Rectal smooth muscle tissue (tissue), 1 donor: Measurements from ENCODE around the gene PSD4.

Source experiments
- H3K27ac ChIP-seq: one replicate; pipeline ENCODE4 v1.7.0; 2013; ENCODE audit warnings: low read depth, low read length, inconsistent platforms
- H3K27me3 ChIP-seq: one replicate; pipeline ENCODE4 v1.7.0; 2013; ENCODE audit warnings: low read length; ENCODE audit not compliant: control insufficient read depth, insufficient read depth
- H3K36me3 ChIP-seq: one replicate; pipeline ENCODE4 v1.7.0; 2013; ENCODE audit warnings: low read length; ENCODE audit not compliant: control insufficient read depth, insufficient read depth
- H3K4me1 ChIP-seq: one replicate; pipeline ENCODE4 v1.7.0; 2013; ENCODE audit warnings: low read length; ENCODE audit not compliant: control insufficient read depth, insufficient read depth
- H3K4me3 ChIP-seq: one replicate; pipeline ENCODE4 v1.7.0; 2013; ENCODE audit warnings: low read length
- H3K9ac ChIP-seq: one replicate; pipeline ENCODE4 v1.7.0; 2013; ENCODE audit warnings: low read length

Gene PSD4

GRCh38 chr2:113187771-113188170 lies 14.0 kb downstream of the PSD4 start:
- Histone ChIP-seq H3K9ac (no peak overlapping the region), H3K36me3 (no peaks in the 10 kb centered on the region), H3K27ac (no peak overlapping the region), H3K27me3 (no peaks in the 10 kb centered on the region), H3K4me1 (no peaks in the 10 kb centered on the region), H3K4me3 (no peak overlapping the region)

DNA sequence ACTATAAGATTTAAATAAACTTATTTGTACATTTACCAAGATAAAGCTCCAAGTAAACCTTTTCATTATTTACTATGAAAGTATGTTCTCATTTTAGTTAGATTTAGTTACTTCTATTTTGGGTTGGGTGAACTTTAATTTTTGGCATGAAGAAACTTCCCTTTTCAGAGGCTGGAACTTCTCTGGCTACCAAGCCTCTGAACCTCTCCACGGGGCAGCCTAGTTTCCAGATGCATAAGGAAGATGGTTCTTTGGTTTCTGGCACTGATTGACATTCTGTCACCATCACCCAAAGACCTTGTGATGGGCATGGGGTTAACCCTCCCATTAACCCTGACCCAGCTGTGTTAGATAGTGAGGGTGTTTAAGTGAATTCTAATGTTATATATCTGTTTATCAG lies 17.1 kb downstream of the PSD4 start:
- Histone ChIP-seq H3K27me3 (no peaks in the 10 kb centered on the region), H3K36me3 (no peaks in the 10 kb centered on the region), H3K9ac (no peak overlapping the region), H3K27ac (no peak overlapping the region), H3K4me3 (no peak overlapping the region), H3K4me1 (no peaks in the 10 kb centered on the region)

GRCh38 chr2:113192459-113193100 lies 18.8 kb downstream of the PSD4 start:
- H3K4me3 ChIP-seq = no peak overlapping the region
- no peak overlapping the region for H3K9ac ChIP-seq
- H3K27me3 ChIP-seq = no peaks in the 10 kb centered on the region
- peaks cover 5% of the 10 kb centered on the region for H3K36me3 ChIP-seq
- H3K27ac ChIP-seq = no peak overlapping the region
- H3K4me1 ChIP-seq = no peaks in the 10 kb centered on the region

GRCh38 chr2:113195923-113196501 lies 22.2 kb downstream of the PSD4 start:
- Histone ChIP-seq H3K4me3 (no peak overlapping the region), H3K9ac (no peak overlapping the region), H3K27ac (no peak overlapping the region), H3K36me3 (peaks cover 12% of the 10 kb centered on the region), H3K27me3 (no peaks in the 10 kb centered on the region), H3K4me1 (no peaks in the 10 kb centered on the region)

DNA sequence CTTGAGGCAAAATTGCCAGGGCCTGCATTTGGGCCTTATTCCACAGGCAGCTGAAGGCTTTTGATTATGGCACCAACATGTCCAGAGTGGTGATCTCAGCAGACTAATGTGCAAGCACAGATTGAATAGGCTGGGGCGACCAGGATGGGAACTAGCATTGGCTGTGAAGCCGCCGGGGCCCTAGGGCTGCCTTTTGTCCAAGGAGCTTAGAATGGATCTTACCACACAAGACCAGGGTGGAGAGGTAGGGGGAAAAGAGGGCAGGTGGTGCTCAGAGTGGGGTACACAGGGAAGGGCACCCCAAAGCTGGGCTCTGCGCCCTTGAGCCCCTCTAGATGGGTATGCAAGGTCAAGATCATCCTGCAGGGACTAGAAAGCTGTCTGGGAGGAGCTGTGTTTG lies 23.1 kb downstream of the PSD4 start:
- H3K27me3 ChIP-seq = no peaks in the 10 kb centered on the region
- H3K27ac ChIP-seq = no peak overlapping the region
- H3K9ac ChIP-seq = no peak overlapping the region
- no peak overlapping the region for H3K4me3 ChIP-seq
- H3K36me3 ChIP-seq = peaks cover 12% of the 10 kb centered on the region
- no peaks in the 10 kb centered on the region for H3K4me1 ChIP-seq

DNA sequence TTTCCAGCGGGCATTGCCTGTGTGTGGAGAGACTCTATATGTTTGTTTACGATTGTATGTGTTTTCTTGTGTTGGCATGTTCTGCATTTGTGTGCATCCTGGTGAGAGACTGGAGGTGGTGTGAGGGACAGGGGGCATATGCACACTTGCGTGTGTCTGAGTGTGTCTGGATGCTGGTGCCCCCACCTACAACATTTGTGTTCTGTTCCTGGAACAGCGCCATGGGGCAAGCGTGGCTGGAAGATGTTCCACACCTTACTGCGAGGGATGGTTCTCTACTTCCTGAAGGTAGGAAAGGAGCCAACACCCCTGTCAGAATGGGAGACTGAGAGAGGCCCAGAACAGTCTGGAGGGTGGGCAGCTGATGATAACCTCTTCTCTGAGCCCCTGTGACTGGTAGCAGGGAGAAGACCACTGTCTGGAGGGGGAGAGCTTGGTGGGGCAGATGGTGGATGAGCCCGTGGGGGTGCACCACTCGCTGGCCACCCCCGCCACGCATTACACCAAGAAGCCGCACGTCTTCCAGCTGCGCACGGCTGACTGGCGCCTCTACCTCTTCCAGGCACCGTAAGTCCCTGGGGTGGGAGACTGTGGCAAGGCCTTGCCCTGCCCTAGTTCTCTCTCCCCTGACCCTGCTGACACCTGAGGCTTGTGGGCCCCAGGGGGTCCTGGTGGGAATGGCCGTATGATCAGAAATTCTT lies 23.7 kb downstream of the PSD4 start:
- H3K36me3 ChIP-seq = peaks cover 12% of the 10 kb centered on the region
- H3K9ac ChIP-seq = no peak overlapping the region
- H3K4me1 ChIP-seq = no peaks in the 10 kb centered on the region
- no peak overlapping the region for H3K4me3 ChIP-seq
- no peaks in the 10 kb centered on the region for H3K27me3 ChIP-seq
- H3K27ac ChIP-seq = no peak overlapping the region

- no peak overlapping the region for H3K27ac ChIP-seq
- H3K4me1 ChIP-seq = no peaks in the 10 kb centered on the region
- peak overlapping the region; percentile 24 for H3K9ac ChIP-seq
- peak overlapping the region; percentile 71 for H3K4me3 ChIP-seq
- peaks cover 12% of the 10 kb centered on the region for H3K36me3 ChIP-seq
- H3K27me3 ChIP-seq = no peaks in the 10 kb centered on the region
Measured at GRCh38 chr2:113198048-113198789, 24.4 kb downstream of the PSD4 start.

DNA sequence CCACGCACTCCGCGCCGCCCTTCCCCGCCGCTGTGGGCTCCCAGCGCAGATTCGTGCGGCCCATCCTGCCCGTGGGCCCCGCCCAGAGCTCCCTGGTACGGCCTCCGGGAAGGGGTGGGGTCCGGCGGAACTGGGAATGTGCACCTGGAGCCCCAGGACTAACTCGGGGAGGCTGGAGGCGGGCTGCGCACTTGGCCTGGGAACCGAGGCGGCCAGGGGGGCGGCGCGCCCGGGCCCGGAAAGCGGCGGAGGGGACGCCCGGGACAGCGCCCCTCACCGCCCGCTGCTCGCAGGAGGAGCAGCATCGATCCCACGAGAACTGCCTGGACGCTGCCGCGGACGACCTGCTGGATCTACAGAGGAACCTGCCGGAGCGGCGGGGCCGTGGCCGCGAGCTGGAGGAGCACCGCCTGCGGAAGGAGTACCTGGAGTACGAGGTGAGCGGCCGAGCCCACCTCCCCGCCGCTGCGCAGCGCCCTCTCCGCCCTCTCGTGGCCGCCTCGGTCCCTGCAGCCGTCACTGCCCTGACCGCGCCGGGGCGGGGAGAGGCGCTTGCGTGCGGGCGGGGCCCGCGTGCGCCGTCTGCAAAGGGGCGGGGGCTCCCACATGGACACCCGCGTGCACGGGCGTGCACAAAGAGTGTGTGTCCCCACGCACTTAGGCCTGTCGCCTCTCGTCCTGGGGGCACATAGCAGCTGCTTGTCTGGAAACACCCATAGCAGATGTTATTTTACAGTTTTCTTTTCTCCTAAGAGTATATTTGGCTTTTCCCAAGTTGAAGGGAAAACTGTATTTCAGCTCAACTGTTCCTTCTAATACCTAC lies 25.2 kb downstream of the PSD4 start:
- Histone ChIP-seq H3K9ac (peak overlapping the region; percentile 24), H3K4me3 (peak overlapping the region; percentile 71), H3K27me3 (no peaks in the 10 kb centered on the region), H3K4me1 (no peaks in the 10 kb centered on the region), H3K36me3 (peaks cover 12% of the 10 kb centered on the region), H3K27ac (no peak overlapping the region)

- H3K27me3 ChIP-seq = no peaks in the 10 kb centered on the region
- H3K9ac ChIP-seq = no peak overlapping the region
- peaks cover 12% of the 10 kb centered on the region for H3K36me3 ChIP-seq
- no peak overlapping the region for H3K4me3 ChIP-seq
- no peak overlapping the region for H3K27ac ChIP-seq
- H3K4me1 ChIP-seq = no peaks in the 10 kb centered on the region
Measured at GRCh38 chr2:113200236-113200635, 26.5 kb downstream of the PSD4 start.

GRCh38 chr2:113200736-113201490 lies 27.1 kb downstream of the PSD4 start:
- no peak overlapping the region for H3K27ac ChIP-seq
- H3K36me3 ChIP-seq = peaks cover 12% of the 10 kb centered on the region
- no peak overlapping the region for H3K4me3 ChIP-seq
- no peaks in the 10 kb centered on the region for H3K27me3 ChIP-seq
- H3K9ac ChIP-seq = no peak overlapping the region
- H3K4me1 ChIP-seq = no peaks in the 10 kb centered on the region

DNA sequence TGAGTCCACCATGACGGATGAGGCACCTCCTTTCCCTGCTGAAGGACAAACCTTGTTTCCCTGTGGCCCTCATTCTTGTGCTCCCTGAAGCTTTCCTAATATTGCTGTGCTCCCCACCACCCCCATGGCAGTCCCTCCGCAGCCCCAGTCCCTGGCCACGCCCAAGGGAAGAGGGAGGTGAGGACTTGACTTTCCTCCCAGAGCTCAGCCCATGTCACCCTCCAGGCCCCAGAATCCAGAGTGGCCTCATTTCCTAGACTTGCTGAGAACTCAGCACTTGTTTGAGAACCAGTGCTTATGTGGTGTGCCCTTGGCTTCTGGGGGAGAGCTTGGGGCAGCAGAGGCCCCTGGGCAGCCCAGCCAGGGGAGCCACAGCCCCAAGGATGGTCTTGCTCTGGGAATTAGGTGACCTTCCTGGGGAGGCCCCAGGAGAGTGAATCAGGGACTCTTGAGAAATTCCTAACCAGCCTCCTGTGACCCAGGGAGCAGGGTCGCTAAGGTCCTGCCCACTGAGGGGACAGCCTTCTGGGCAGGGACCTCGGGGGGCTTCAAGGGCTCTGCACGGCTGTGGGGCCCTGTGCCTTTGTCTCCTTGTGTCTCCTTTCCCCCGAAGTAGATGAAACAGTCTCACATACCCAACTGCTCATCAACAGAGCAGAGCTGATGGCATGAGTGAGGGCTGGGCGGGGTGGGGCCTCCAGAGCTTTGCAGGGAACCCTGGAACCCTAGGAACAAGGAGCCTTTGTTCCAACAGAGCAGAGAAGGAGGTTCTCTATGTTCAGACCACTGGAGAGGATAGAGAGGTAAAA lies 27.9 kb downstream of the PSD4 start:
- Histone ChIP-seq H3K9ac (no peak overlapping the region), H3K27me3 (no peaks in the 10 kb centered on the region), H3K36me3 (peaks cover 10% of the 10 kb centered on the region), H3K4me1 (no peaks in the 10 kb centered on the region), H3K4me3 (no peak overlapping the region), H3K27ac (no peak overlapping the region)
